ENCODE data around the gene ENOX1. TPM values are rescaled to one million over a fixed set of nuclear protein-coding genes. Genes with fewer than 3 reads are reported as not detected.

Gene ENOX1
- total RNA-seq, 1 donor = 2.2 TPM

DNA sequence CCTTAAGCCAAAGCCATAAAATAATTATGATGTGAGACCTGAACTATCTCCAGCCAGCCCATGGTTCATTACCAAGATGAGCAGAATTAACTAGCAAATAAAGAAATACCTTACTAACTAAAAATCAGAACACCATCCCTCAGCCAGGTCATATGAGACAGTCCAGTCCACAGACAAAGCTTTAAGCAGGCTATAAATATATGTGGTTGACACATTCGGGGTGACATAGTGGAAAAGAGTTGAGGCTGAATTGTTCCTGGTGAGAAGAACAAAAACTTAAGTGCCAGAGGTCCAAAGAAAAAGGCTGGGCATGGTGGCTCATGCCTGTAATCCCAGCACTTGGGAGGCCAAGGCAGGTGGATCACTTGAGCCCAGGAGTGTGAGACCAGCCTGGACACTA, 30.9 kb downstream of the ENOX1 start:
- H3K4me3 ChIP-seq (ENCODE audit: low read depth, low read length) = no peak overlapping the region
- TF ChIP-seq, protein P1, sequence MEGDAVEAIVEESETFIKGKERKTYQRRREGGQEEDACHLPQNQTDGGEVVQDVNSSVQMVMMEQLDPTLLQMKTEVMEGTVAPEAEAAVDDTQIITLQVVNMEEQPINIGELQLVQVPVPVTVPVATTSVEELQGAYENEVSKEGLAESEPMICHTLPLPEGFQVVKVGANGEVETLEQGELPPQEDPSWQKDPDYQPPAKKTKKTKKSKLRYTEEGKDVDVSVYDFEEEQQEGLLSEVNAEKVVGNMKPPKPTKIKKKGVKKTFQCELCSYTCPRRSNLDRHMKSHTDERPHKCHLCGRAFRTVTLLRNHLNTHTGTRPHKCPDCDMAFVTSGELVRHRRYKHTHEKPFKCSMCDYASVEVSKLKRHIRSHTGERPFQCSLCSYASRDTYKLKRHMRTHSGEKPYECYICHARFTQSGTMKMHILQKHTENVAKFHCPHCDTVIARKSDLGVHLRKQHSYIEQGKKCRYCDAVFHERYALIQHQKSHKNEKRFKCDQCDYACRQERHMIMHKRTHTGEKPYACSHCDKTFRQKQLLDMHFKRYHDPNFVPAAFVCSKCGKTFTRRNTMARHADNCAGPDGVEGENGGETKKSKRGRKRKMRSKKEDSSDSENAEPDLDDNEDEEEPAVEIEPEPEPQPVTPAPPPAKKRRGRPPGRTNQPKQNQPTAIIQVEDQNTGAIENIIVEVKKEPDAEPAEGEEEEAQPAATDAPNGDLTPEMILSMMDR (IDR thresholded peaks at IDR 0.05; ENCODE audit: insufficient read depth, low read depth, low read length) = no peak
- DNase-seq (ENCODE audit: low read depth) = no peak

DNA sequence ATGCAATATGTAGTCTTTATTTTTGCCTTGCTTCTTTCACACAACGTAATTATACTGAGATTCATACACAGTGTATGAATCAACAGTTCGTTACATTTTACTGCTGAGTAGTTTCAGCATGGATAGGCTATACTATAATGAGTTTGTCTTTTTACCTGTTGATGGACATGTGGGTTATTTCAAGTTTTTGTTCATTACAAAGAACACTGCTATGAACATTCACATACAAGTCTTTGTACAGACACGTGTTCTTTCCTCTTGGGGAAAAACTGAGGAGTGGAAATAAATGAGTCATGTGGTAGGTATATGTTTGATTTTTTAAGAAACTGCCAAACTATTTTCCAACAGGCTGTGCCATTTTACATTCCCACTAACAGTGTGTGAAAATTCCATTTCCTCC, 35.1 kb downstream of the ENOX1 start:
- no peak for DNase-seq (ENCODE audit: low read depth)
- H3K4me3 ChIP-seq (ENCODE audit: low read depth, low read length) = no peak overlapping the region
- TF ChIP-seq, protein P1 (IDR thresholded peaks at IDR 0.05; ENCODE audit: insufficient read depth, low read depth, low read length) = no peak

DNA sequence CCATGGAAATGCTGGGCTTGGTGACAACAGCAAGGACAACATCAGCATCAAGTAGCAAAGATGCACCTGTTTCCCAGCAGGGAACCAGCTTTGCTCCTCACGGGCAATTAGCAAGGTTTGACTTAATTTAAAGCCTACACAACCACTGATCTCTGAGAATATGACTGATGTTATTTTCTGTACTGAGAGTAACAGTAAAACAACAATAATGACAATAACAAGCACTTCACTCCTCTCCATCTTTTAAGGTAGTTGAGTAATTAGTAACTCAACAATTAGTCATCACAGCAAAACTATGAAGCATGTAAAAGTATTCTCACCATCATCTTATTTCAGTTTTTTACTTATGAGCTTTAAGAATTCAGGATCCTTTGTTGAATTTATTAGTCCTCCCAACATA, 37.3 kb downstream of the ENOX1 start:
- TF ChIP-seq, protein P1 (IDR thresholded peaks at IDR 0.05; ENCODE audit: insufficient read depth, low read depth, low read length) = no peak
- no peak overlapping the region for H3K4me3 ChIP-seq (ENCODE audit: low read depth, low read length)
- no peak for DNase-seq (ENCODE audit: low read depth)

DNA sequence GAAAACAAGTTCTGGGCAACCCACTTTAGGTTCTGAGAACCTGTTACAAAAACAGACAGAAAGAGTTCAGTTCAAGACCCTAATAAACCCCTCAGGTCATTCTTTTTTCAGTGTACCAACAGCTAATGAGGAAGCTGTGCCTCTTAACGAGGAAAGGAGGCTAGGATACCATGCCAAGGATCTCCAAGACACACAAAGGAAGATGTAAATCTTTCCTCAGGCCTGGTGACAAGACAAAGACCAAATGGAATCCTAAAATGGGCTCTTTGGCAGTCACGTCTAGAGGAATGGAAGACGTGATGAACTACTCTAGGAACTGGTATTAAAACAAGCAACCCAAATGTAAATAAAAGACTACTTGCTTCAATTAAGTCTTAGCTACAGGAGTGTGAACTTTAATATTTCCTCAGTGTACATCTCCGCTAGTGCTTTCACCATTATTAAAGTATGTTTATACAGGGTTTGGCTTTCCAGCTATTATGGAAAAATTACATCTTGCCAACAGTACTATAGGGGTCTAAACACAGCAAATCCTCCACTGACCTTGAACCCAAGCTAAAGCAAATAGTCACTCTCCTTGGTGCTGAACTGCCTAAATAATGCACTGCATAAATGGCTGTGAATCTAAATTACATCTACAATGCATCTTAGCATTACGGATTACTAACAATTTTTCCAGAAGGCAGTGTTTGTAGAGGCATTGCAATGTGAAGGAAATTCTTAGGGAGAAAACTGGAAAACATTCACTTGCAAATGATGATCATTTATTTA, 42.3 kb downstream of the ENOX1 start:
- H3K4me3 ChIP-seq (ENCODE audit: low read depth, low read length) = no peak overlapping the region
- TF ChIP-seq, protein P1 (IDR thresholded peaks at IDR 0.05; ENCODE audit: insufficient read depth, low read depth, low read length) = no peak
- peak; percentile 10 for DNase-seq (ENCODE audit: low read depth)

DNA sequence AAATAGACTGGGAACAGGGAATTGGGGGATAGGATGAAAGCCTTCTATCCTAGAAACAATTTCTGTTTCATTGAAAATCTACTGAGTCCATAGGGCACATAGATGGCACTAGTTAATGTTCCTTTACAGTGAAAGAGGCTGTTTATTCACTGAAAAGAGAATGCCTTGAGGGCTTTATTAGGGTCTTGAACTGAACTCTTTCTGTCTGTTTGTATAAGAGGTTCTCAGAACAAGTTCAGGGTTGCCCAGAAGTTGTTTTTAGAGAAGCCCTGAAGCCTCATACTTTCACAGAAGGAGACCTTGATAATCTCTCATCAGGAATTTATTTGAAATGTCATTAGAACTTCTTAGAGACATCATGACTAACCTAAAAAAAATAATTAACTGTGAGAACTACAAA, 43.9 kb downstream of the ENOX1 start:
- TF ChIP-seq, protein P1 (IDR thresholded peaks at IDR 0.05; ENCODE audit: insufficient read depth, low read depth, low read length) = no peak
- no peak for DNase-seq (ENCODE audit: low read depth)
- H3K4me3 ChIP-seq (ENCODE audit: low read depth, low read length) = no peak overlapping the region

DNA sequence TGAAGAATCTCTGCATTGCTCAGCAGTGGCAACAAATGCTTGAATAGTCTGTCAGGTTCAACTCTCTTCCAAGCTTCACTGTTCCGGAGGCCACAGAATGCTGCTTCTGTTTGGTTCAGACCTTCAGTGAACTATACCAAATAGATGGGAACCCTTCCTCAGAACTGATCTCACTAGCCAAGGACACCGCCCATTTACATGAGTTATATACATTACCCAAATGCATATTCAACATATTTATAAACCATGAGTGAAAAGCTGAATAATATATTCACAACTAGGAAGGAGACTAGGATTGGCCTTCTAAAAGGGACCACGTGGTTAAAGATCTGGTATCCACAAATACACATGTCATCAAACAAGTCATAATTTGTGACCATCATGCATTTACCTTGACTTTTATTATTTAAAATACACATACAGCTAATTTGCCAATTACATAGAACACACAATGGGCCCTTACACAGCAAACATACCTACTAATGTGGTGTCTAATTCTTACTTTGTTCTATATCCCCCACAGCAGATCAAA, 49.3 kb downstream of the ENOX1 start:
- TF ChIP-seq, protein P1 (IDR thresholded peaks at IDR 0.05; ENCODE audit: insufficient read depth, low read depth, low read length) = no peak
- H3K4me3 ChIP-seq (ENCODE audit: low read depth, low read length) = no peak overlapping the region
- DNase-seq (ENCODE audit: low read depth) = no peak
